ENCODE results near the gene RRH. TPM values are rescaled to one million over a fixed set of nuclear protein-coding genes. Genes with fewer than 3 reads are reported as not detected.

RRH gene
- total RNA-seq, 1 donor = not detected

Other genes starting within 250 kb of the RRH start
- gene CASP6, start 124.5 kb upstream of the RRH start, total RNA-seq = 9.3 TPM
- 24.6 TPM for gene PLA2G12A, start 97.9 kb upstream of the RRH start, total RNA-seq
- gene CFI, start 26.0 kb upstream of the RRH start, total RNA-seq = under 0.01 TPM
- gene GAR1, start 12.2 kb upstream of the RRH start, total RNA-seq = 2.0 TPM
- gene LRIT3, start 20.1 kb downstream of the RRH start, total RNA-seq = under 0.01 TPM
- 7.5 TPM for gene EGF, start 84.9 kb downstream of the RRH start, total RNA-seq

All from mononuclear cell (primary cell).